ENCODE measurements around the gene DYNC1I1.
A peak's percentile ranks its signal among the peaks of the same experiment; 100 is the strongest.

DYNC1I1 gene

DNA sequence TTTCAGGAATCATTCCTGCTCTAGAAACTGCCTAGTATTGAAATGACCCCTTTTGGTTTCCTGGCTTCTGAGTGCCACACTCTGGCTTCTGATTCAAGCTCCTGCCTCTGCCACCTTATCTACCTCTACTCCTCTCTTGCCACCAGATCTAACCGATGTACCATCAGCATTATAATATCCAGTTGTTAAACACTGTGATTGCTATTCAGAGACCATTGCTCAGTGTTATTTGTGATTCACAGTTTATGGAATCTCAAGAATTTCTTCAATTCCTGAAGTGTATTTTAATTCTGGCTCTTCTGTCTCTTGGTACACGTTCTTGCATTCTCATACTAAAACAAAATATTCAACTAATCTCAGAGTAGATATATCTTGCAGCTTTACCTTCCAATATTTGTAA, 88.7 kb downstream of the DYNC1I1 start:
- DNase-seq (ENCODE audit: low spot score): no peak

DNA sequence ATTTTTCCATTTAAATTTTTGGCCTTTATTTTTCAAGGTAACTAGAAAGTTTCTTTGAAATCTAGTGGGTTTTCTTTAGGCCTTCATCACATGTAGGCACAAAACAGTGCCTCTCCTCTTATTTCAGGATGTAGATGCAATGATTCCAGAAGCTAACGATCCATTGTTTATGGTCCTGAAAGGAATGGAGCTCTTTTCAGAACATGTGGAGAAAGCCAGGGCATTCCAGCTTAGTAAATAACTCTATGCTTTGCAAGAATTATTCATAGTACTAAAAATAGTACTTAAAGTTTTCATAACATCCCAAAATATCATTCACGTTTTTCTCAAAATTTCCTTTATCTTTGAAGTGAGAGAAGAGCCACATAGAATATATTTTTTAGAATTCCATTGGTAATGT, 91.3 kb downstream of the DYNC1I1 start:
- no peak for DNase-seq (ENCODE audit: low spot score)

DNA sequence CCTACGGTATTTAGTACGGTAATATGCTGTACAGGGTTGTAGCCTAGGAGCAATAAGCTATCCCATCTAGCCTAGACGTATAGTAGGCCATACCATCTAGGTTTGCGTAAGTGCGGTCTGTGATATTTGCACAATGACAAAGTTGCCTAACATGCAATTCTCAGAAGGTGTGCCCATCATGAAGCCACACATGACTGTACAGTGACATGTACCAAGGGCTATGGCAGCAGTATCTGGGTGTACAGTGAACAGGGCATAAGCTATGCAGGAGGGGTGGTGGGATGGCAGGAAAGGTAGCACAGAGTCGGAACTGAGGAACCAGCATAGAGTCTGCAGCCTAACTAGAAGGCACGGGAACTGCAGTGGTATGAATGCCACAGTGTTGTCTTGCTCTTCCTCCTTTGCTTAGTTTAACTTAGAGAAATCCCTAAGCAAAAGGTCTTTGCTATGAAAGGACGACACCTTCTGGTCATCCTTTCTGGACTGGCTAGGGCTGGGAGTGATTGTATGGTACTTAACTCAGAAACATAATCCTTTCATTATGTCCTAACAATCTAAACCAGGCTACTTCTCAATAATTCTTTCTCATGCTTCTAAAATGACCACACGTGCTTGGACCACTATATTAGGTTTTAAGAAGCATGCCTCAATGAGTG, 93.5 kb downstream of the DYNC1I1 start:
- no peak for DNase-seq (ENCODE audit: low spot score)

DNA sequence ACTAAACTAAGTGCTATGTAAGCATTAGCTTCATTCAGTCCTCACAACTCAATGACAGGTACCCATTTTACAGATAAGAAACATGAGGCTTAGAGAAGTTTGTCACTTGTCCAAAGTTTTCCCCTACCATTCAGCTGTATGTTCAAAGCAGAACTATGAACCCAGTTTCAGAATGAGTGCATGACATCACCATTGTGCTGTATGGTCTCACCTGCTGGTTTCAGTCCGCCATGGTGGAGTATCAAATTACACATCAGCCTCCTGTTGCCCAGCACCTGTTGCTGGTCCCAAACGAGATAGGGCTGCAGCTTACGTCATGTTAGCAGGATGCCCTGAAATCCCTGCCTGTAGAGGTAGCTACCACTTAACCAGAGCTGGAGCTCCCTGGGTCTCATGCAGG, 95.0 kb downstream of the DYNC1I1 start:
- no peak for DNase-seq (ENCODE audit: low spot score)

DNA sequence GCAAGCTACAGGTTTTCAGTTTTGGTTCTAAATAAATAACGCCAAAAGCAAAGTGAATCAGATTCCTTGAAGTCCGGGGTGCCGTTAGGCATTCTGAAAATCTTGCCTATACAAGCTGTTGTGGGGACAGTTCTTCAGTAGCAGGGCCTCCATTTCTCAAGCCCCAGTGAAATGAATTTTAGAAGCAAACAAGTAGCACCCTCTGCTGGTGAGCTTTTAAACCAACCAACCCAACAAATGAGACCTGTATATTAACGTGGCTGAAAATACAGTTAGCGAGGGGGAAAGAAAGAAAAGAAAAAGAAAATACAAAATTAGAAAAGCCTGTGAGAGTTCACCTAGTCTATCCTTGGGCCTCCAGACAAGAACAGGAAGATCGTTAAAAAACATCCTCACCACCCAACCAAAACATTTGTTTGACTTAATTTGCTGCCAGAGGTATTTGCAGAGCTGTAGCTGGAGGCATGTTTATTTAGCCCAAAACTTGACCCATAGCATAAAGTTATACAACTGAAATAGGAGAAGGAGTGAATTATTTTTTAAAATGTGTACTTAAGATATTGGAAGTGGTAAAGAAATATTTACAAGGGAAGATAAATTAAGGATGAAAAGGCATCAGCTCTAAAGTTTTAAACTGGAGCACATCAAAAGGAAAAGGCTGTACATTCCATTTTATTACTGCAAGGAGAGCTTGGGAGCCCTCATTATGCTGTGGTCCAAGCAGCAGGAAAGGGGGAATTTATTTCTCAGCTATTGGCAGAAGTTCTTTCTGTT, 98.9 kb downstream of the DYNC1I1 start:
- DNase-seq (ENCODE audit: low spot score): peak; percentile 14

DNA sequence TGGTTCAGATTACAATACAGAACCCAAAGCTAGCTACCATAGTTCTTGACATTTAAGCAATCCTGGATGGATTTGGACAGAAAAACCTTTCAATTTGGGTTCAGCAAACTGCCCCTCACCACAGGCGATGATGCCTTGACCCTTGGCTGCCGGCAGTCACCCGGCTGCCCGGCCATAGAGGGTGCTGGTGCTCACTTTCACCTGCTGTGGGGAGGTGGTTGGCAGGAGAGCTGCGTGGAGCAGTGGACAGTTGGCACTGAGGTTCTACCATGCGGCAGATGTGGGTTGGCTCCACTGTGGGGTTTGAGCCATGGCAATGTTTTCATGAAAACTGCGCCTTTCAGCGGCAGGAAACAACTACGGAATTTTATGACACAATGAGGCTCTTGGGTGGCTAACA, 99.5 kb downstream of the DYNC1I1 start:
- DNase-seq (ENCODE audit: low spot score): no peak

DNA sequence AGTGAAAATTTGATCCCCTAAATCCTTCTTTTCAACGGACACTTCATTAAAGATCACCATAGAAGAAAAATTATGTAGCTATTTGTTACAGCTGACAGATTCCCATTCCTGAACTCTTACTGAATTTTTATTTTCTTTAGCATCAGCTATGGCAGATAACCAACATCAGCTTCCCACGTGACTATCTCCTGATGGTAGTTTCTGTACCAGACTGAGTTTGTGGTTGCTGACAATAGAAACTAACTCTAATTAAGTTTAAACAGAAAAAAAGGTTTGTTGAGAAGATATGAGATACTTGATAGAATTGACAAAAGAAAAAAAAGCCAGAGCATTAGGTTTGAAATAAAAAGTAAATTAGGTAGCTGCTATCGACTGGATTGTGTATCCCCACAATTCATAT, 101.8 kb downstream of the DYNC1I1 start:
- DNase-seq (ENCODE audit: low spot score): no peak

DNA sequence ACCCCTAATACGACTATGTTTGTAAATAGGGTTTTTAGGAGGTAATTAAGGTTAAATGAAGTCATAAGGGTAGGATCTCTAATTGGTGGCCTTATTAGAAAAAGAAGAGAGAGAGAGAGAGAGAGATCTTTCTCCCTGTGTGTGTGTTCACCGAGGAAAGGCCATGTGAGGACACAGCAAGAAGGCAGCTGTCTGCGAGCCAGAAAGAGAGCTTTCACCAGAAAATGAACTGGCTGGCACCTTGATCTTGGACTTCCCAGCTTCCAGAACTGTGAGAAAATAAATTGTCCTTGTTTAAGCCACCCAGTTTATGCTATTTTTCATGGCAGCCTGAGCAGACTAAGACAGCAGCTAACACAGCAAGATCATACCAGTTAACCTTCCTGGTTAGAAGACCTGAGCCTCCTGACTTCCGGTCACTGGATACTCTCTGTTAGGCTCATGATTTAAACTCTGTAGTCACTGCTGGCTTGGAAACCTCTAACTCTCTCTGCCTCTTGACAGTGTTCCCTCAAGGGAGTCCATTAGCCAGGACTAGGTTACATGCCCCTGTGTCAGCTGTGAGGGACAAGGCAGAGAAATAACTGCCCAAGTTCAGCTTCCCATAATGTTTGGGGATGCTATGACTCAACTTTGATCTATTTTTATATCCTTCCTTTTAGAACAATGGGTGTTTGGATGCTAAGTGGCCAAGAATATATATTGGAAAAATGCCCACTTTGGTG, 102.3 kb downstream of the DYNC1I1 start:
- no peak for DNase-seq (ENCODE audit: low spot score)

DNA sequence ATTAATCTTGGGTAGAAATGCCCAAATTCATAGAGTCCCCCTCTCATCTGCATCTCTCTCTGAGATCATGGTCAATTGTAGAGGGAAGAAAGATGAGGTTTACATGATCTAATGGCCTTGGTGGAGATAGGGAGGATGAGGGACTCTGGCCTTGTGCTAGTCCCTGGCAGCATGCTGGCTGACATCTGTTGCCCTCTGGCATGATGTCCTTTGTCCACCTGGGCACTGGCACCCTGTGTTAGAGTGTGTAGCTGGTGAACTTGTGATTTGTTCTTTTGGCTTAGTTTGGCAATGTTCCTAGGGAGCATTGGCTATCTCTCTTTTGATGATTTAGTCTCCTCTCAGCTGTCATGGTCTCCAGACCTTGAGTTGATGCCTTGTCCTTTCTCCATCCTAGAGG, 103.2 kb downstream of the DYNC1I1 start:
- DNase-seq (ENCODE audit: low spot score): no peak

DNA sequence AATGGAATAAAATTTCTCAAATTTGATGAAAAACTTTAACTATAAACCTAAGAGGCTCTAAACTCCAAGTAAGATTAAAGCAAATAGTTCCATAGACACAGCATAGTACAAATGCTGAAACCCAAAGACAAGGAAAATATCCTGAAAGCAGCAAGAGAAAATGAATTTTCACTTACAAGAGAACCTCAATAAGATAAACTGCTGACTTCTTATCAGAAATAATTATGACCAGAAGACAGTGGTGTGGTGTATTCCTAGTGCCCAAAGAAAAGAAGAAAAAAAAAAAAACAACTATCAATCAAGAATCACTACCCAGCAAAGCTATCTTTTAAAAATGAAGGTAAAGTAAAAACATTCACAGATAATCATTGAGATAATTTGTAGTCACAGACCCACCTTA, 106.3 kb downstream of the DYNC1I1 start:
- DNase-seq (ENCODE audit: low spot score): no peak

DNA sequence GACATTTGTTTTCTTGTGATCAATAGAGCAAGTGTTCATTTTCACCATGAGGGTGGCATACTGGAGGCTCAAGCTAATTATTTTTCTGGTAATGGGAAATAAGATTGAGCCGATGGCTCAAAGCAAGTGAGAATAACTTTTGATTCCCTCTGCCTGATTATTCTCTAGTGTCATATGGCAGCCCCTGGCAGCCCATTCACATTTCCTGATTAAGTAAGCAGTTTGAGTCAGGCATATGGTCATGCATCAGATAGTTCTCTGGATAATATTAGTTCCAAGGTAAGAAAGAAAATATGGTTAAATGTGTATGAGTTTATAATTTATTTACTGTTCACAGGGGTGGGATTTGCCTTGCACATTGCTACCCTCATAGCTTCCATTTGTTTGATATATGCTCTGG, 109.2 kb downstream of the DYNC1I1 start:
- DNase-seq (ENCODE audit: low spot score): no peak

DNA sequence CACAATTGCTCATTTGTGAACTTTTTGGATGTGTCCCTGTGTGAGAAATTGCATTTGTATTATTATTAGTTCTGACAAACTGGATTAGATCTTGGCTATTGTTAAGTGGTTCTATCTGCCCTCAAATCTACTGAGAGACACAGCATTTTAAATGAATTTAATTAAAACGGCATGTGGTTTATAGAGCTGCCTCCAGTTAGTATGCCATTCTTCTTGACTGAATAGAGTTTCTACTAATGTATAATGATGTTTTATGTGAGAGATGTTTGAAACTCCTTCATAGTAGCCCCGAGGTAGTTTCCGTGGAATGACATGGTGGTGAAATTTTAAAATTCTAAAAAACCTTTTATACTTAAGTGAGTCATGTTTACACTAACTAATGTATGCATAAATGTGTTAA, 110.9 kb downstream of the DYNC1I1 start:
- no peak for DNase-seq (ENCODE audit: low spot score)

DNA sequence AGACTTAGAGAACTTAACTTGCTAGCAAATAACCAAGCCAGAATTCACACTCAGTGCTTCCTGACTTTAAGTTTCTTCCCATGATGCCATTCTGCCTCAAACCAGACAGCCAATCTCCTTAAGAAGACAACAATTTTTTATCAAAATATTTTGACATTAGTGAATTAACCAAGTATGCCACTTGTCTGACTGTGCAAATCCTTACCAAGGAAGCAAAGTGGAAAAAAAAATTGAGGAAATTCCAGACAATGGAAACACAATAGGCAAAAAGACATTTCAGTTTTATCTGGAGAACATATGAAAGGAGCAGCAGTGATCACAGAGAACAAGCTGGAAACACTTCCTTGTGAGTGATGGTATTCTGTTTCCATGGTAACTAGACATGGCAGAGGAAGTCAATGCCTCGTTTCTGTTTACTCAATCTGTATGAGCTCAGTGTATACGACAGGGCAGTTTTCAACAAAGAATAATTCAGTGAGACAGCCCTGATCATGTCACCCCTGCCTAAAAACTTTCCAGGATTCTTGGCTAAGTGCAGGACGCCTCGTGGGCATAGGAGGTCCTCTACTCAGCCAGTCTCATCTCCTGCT, 114.2 kb downstream of the DYNC1I1 start:
- DNase-seq (ENCODE audit: low spot score): no peak

DNA sequence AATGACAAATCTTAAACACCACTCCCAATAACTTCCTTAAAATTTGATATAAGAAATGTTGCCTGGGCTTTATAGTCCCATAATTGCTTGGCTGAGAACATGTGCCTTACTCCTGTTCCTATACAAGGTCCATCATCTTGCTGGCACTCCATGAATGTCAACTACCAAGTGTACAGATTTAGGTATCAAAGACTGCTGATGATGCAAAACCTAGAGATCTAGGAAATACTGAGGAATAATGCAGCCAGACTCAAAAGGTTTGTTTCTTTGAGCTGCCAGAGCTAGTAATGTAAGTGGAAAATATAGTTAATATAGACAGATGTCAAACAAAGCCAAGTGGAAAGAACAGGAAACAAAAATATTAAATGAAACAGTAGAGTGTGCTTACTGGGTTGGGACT, 121.1 kb downstream of the DYNC1I1 start:
- DNase-seq (ENCODE audit: low spot score): no peak

DNA sequence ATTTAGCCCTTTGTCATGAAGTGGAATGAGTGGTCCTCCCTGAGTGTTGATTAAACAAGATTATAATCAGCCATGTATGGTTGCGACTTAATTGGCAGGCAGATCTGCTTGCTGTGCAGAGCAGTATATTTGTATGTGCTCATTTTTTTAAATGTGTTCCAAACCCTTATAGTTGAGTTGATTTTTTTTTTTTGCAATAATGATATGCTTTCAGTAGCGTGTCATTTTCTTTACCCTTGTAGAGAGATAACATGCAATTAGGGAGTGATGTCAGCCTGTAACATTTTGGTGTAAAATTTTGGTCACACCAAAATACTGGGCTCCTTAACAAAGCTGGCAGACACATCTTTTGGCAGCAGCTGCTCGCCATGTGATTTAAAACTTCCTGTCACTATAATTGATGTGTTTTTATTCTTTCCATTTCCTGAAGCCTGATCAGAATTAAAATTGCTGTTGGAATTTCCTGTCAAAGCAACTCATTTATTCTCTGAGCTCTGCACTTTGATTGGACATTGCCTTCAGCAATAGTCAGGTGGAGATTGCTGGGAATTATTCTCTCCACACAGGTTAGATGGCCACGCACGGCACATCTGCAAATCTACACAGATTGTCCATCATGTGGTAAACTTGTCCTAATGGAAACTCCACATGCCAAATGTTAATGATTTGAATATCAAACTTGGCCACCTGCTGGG, 125.3 kb downstream of the DYNC1I1 start:
- no peak for DNase-seq (ENCODE audit: low spot score)

DNA sequence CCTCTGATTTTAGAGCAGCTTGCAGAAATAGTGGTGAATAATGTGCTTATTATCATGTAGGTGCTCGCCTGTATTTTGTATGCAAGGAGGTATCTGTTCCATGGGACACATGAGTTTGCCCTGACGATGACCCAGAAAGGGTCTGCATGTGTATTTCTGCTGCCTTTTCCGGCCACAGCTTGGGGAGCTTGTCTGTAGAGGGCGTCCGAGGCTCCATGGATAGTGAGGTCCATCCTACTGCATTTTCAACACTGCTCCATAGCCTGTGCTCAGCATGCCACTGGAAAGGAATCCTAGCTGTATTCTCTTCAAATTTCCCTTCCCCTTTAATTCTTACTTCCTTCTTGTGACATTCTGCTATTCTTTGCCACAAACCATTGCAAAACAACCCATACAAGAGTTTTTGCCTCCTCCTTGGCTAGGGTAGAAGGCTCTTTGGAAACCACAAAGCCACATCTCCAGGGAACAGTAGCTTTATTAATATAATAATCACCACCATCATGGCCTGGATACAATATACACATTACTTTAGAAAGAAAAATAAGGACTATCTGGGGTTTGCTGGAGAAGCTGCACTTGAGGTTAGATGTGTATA, 127.7 kb downstream of the DYNC1I1 start:
- DNase-seq (ENCODE audit: low spot score): no peak

DNA sequence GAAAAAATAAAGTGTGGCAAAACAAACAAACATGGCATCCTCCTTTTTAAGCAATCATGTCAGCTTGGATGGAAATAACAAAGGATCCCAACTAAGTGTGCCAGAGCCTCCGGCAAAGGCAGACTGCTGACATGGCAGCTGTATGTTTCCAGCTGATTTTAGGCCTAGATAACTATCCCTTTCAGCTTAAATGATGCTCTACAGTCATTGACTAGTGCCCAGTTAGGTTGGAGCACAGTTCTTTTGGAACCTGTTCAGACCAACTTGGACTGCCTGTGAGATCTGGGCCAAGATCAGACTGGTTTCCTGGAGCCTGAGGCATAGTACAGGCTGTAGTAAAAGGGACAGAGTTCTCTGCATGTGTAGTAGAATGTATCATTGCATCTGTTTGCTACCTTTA, 128.7 kb downstream of the DYNC1I1 start:
- DNase-seq (ENCODE audit: low spot score): no peak

DNA sequence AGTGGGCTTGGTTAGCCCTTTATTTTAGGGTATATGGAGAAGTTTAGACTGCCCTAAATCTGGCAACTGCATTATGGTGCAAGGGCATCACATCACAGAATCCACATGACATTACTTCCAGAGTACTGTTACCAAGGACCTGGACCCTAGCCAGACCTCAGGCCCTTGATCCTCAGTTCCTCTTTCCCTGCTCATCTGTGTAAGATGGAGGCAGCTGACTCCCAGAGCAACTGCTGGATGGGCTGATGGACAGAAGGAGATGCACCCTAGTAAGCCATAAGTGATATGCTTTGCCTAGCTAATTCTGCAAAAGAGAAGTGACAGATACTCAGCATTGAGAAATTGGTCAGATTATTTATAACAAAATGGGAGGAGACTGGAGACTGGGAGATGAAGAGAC, 131.7 kb downstream of the DYNC1I1 start:
- DNase-seq (ENCODE audit: low spot score): no peak

DNA sequence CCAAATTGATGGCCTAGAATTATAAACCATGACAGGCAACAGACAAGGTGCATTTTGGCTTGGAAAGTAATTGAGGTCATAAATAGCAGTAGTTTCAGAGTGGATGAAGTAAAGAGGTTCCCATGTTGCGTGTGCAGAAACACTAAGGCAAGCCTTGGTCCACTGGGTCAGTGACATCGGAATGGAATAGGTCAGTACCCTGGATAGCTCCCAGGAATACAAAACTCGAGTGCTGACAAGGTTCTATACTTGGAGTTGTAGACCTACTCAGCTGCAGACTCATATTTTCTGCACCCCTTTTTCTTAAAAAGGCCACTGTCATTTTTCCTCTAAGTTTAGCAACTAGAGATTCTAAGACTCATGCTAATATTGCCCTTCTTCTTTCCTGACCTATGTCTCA, 132.8 kb downstream of the DYNC1I1 start:
- no peak for DNase-seq (ENCODE audit: low spot score)

DNA sequence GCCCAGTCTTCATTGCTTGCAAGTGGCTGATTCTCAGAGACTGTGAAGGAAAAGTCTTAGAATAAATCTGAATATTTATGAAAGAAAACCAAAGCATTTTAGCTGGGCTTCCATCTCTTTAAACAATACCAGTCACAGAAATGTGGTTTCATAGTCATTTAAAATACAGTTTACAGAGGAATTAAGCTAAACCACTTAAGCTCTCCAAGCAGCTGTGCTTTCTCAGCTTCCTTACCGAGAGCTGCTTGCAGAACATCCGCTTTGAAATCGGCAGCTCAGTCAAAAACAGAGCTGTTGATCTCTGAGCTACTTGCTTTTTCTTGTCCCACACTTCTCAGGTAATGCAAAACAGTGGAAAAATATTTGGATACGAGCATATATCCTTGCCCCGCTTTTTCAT, 134.5 kb downstream of the DYNC1I1 start:
- DNase-seq (ENCODE audit: low spot score): no peak

DNA sequence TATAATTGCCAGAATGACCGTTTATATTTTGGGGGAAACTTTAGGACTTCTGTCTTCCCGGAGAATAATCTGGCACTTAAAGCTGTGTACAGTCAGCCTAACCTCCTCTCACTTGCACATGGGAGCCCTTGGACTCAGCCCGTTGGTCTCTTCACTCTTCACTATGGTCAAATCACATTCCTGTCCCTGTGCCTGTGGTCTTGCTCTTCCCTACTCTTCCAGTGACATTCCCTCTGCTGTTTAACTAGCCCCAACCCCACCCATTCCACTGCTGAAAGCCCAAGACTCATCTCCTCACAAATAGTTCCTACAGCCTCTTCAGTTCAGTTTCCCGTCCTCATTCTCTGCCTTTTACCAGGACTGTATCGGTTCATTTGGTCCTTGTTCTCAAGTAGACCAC, 135.0 kb downstream of the DYNC1I1 start:
- DNase-seq (ENCODE audit: low spot score): no peak

DNA sequence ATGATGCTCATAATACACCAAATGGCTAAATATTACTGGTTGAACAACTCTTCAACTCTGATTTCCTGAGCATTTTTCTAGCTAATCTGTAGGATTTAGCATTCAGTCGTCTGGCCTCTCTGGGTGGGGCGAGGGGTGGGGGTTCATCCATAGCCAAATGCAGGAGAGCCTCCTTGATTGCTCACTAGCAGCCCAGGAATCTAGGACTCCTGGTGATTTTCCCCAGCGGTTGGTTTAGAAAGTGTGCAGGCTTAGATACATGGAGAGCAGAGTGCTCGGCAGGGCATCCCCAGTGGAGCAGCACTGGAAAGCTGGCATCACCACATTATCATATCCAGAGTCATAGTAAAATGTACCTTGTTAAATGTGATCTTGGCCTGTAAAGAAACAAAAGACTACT, 136.1 kb downstream of the DYNC1I1 start:
- no peak for DNase-seq (ENCODE audit: low spot score)
